HEK293 (cell line): ENCODE measurements around the gene TNRC6A.

Source experiments
- CTCF ChIA-PET: fragments of 350-600 bp; formaldehyde crosslinking; extraction: SDS; loops from one replicate; lab custom pipeline; 2021; ENCODE audit warnings: antibody characterized with exemption; lab: Yijun Ruan, JAX
- POLR2A ChIA-PET: fragments of 300-600 bp; formaldehyde crosslinking; extraction: SDS; loops from one replicate; lab custom pipeline; 2020; ENCODE audit warnings: antibody characterized with exemption, inconsistent platforms; lab: Yijun Ruan, JAX
- H3K27ac ChIP-seq: fragments of 200-500 bp; sonication (Bioruptor generic); 2 replicates; pipeline ENCODE4 v1.5.1; 2014; ENCODE audit warnings: low read depth, low read length, control low read depth, inconsistent platforms; ENCODE audit errors: extremely low read depth
- H3K36me3 ChIP-seq, 2 experiments: fragments of 200-500 bp in 1 of 2; sonication (Bioruptor generic) in 1 of 2; 1 replicate in 1 of 2; 2 replicates in 1 of 2; pipeline ENCODE4 v1.5.1; 2014 to 2017; ENCODE audit warnings: inconsistent platforms in 2 of 2, low read length in 2 of 2; ENCODE audit not compliant: control insufficient read depth in 2 of 2, insufficient read depth in 1 of 2
- H3K4me1 ChIP-seq: fragments of 200-500 bp; sonication (Bioruptor generic); 2 replicates; pipeline ENCODE4 v1.5.1; 2014; ENCODE audit warnings: mild to moderate bottlenecking, low read length, inconsistent platforms; ENCODE audit not compliant: control insufficient read depth, insufficient read depth
- H3K4me3 ChIP-seq: 2 replicates; pipeline ENCODE4 v1.5.1; 2011; ENCODE audit warnings: low read depth, mild to moderate bottlenecking, control low read depth, low read length, moderate library complexity
- H3K9me3 ChIP-seq: fragments of 200-500 bp; sonication (Bioruptor generic); 2 replicates; pipeline ENCODE4 v1.5.1; 2014; ENCODE audit warnings: low read depth, low read length, inconsistent platforms; ENCODE audit not compliant: control insufficient read depth, insufficient read depth
- KLF10 ChIP-seq: fragments of 450-650 bp; IDR thresholded peaks from 2 replicates; pipeline ENCODE4 v1.5.1; 2018; ENCODE audit warnings: missing biosample characterization, mild to moderate bottlenecking, missing genetic modification characterization
- KLF9 ChIP-seq: fragments of 450-650 bp; formaldehyde crosslinking; IDR thresholded peaks from 2 replicates; pipeline ENCODE4 v1.5.1; 2016; ENCODE audit warnings: missing biosample characterization, missing genetic modification characterization, low read depth
- PATZ1 ChIP-seq: fragments of 450-650 bp; formaldehyde crosslinking; IDR thresholded peaks from 2 replicates; pipeline ENCODE4 v1.5.1; 2016; ENCODE audit warnings: missing biosample characterization, missing genetic modification characterization
- PRDM1 ChIP-seq: fragments of 450-650 bp; formaldehyde crosslinking; IDR thresholded peaks from 2 replicates; pipeline ENCODE4; 2016; ENCODE audit warnings: missing biosample characterization, missing genetic modification characterization
- ZBTB10 ChIP-seq: fragments of 450-650 bp; formaldehyde crosslinking; IDR thresholded peaks from 2 replicates; pipeline ENCODE4 v1.5.1; 2016; ENCODE audit warnings: missing biosample characterization, missing genetic modification characterization
- ZNF112 ChIP-seq: fragments of 450-650 bp; formaldehyde crosslinking; IDR thresholded peaks from 2 replicates; pipeline ENCODE4 v1.5.0; 2017; ENCODE audit warnings: missing biosample characterization, missing genetic modification characterization
- ZNF175 ChIP-seq: fragments of 450-650 bp; formaldehyde crosslinking; IDR thresholded peaks from 2 replicates; pipeline ENCODE4 v1.5.1; 2016; ENCODE audit warnings: missing biosample characterization, missing genetic modification characterization
- ZNF202 ChIP-seq: fragments of 450-650 bp; formaldehyde crosslinking; IDR thresholded peaks from 2 replicates; pipeline ENCODE4 v1.5.1; 2016; ENCODE audit warnings: missing biosample characterization, missing genetic modification characterization, borderline replicate concordance
- ZNF292 ChIP-seq: fragments of 450-650 bp; formaldehyde crosslinking; IDR thresholded peaks from 2 replicates; pipeline ENCODE4 v1.5.1; 2016; ENCODE audit warnings: low read depth, missing biosample characterization, missing genetic modification characterization, borderline replicate concordance
- ZNF548 ChIP-seq: fragments of 450-650 bp; formaldehyde crosslinking; IDR thresholded peaks from 2 replicates; pipeline ENCODE4 v1.5.1; 2016; ENCODE audit warnings: missing biosample characterization, missing genetic modification characterization
- ZNF558 ChIP-seq: fragments of 450-650 bp; formaldehyde crosslinking; IDR thresholded peaks from 2 replicates; pipeline ENCODE4 v1.5.1; 2016; ENCODE audit warnings: missing biosample characterization, missing genetic modification characterization
- ZNF580 ChIP-seq: fragments of 450-650 bp; formaldehyde crosslinking; IDR thresholded peaks from 2 replicates; pipeline ENCODE4 v1.5.1; 2016; ENCODE audit warnings: missing biosample characterization, missing genetic modification characterization
- ZNF610 ChIP-seq: fragments of 450-650 bp; formaldehyde crosslinking; IDR thresholded peaks from 2 replicates; pipeline ENCODE4 v1.5.1; 2016; ENCODE audit warnings: missing biosample characterization, missing genetic modification characterization, borderline replicate concordance
- ZNF664 ChIP-seq: fragments of 450-650 bp; formaldehyde crosslinking; IDR thresholded peaks from 2 replicates; pipeline ENCODE4 v1.5.1; 2016; ENCODE audit warnings: missing biosample characterization, missing genetic modification characterization
- ZNF677 ChIP-seq: fragments of 450-650 bp; IDR thresholded peaks from 2 replicates; pipeline ENCODE4 v1.5.0; 2018; ENCODE audit warnings: missing biosample characterization, mild to moderate bottlenecking, missing genetic modification characterization, moderate library complexity
- ZNF747 ChIP-seq: fragments of 450-650 bp; formaldehyde crosslinking; IDR thresholded peaks from 2 replicates; pipeline ENCODE4 v1.5.1; 2016; ENCODE audit warnings: missing biosample characterization, missing genetic modification characterization
- ZSCAN4 ChIP-seq: fragments of 450-650 bp; formaldehyde crosslinking; IDR thresholded peaks from 2 replicates; pipeline ENCODE4 v1.5.1; 2017; ENCODE audit warnings: missing biosample characterization, missing genetic modification characterization
- TF ChIP-seq, protein P1 (sequence below): fragments of 450-650 bp; formaldehyde crosslinking; IDR thresholded peaks from 2 replicates; pipeline ENCODE4 v1.5.1; 2016; ENCODE audit warnings: missing biosample characterization, missing genetic modification characterization
- TF ChIP-seq, protein P2 (sequence below): fragments of 450-650 bp; formaldehyde crosslinking; IDR thresholded peaks from 2 replicates; pipeline ENCODE4 v1.5.1; 2016; ENCODE audit warnings: missing biosample characterization, missing genetic modification characterization, borderline replicate concordance

TNRC6A gene

GRCh38 chr16:24851700-24852099 lies 122.2 kb downstream of the TNRC6A start:
- no peaks in the 10 kb centered on the region for H3K36me3 ChIP-seq
- no peak overlapping the region for H3K27ac ChIP-seq
- ChIA-PET POLR2A (no interaction called here), CTCF (interaction anchor here (0.6 to 0.7 kb wide), 2 partner anchors 17 to 919 kb away, joined by 3 to 4 read pairs; no protein-coding TSS in a partner anchor)
- no peak overlapping the region for H3K4me3 ChIP-seq
- no peak for TF ChIP-seq PATZ1 (tag by site-specific recombination)
- TF ChIP-seq ZNF292 (tag by site-specific recombination): no peak
- no peak for TF ChIP-seq ZNF664 (tag by site-specific recombination)
- TF ChIP-seq ZNF747 (tag by site-specific recombination): no peak
- TF ChIP-seq ZNF202 (tag by site-specific recombination): no peak
- TF ChIP-seq ZNF580 (tag by site-specific recombination): no peak
- no peak for TF ChIP-seq ZNF558 (tag by site-specific recombination)
- TF ChIP-seq ZNF548 (tag by site-specific recombination): no peak
- peaks cover 4% of the 10 kb centered on the region; the same call in 1 of the 2 replicates for H3K4me1 ChIP-seq
- H3K9me3 ChIP-seq: no peaks in the 10 kb centered on the region

- peaks cover 4% of the 10 kb centered on the region; the same call in 1 of the 2 replicates for H3K4me1 ChIP-seq
- H3K36me3 ChIP-seq: no peaks in the 10 kb centered on the region
- CTCF ChIA-PET: interaction anchor here (0.6 kb wide), 1 partner anchor 258 kb away, joined by 4 read pairs; no protein-coding TSS in a partner anchor
- POLR2A ChIA-PET: no interaction called here
- no peak overlapping the region for H3K27ac ChIP-seq
- H3K9me3 ChIP-seq: no peaks in the 10 kb centered on the region
- H3K4me3 ChIP-seq: no peak overlapping the region
- TF ChIP-seq ZNF112 (tag by site-specific recombination): no peak
- TF ChIP-seq KLF10 (tag by site-specific recombination): no peak
- TF ChIP-seq ZSCAN4 (tag by site-specific recombination): no peak
- TF ChIP-seq ZNF677 (tag by site-specific recombination): no peak
- TF ChIP-seq, protein P1, sequence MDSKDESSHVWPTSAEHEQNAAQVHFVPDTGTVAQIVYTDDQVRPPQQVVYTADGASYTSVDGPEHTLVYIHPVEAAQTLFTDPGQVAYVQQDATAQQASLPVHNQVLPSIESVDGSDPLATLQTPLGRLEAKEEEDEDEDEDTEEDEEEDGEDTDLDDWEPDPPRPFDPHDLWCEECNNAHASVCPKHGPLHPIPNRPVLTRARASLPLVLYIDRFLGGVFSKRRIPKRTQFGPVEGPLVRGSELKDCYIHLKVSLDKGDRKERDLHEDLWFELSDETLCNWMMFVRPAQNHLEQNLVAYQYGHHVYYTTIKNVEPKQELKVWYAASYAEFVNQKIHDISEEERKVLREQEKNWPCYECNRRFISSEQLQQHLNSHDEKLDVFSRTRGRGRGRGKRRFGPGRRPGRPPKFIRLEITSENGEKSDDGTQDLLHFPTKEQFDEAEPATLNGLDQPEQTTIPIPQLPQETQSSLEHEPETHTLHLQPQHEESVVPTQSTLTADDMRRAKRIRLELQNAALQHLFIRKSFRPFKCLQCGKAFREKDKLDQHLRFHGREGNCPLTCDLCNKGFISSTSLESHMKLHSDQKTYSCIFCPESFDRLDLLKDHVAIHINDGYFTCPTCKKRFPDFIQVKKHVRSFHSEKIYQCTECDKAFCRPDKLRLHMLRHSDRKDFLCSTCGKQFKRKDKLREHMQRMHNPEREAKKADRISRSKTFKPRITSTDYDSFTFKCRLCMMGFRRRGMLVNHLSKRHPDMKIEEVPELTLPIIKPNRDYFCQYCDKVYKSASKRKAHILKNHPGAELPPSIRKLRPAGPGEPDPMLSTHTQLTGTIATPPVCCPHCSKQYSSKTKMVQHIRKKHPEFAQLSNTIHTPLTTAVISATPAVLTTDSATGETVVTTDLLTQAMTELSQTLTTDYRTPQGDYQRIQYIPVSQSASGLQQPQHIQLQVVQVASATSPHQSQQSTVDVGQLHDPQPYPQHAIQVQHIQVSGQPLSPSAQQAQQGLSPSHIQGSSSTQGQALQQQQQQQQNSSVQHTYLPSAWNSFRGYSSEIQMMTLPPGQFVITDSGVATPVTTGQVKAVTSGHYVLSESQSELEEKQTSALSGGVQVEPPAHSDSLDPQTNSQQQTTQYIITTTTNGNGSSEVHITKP (tag by site-specific recombination): no peak
- TF ChIP-seq KLF9 (tag by site-specific recombination): no peak
- no peak for TF ChIP-seq ZBTB10 (tag by site-specific recombination)
- TF ChIP-seq ZNF175 (tag by site-specific recombination): no peak
- TF ChIP-seq, protein P2, sequence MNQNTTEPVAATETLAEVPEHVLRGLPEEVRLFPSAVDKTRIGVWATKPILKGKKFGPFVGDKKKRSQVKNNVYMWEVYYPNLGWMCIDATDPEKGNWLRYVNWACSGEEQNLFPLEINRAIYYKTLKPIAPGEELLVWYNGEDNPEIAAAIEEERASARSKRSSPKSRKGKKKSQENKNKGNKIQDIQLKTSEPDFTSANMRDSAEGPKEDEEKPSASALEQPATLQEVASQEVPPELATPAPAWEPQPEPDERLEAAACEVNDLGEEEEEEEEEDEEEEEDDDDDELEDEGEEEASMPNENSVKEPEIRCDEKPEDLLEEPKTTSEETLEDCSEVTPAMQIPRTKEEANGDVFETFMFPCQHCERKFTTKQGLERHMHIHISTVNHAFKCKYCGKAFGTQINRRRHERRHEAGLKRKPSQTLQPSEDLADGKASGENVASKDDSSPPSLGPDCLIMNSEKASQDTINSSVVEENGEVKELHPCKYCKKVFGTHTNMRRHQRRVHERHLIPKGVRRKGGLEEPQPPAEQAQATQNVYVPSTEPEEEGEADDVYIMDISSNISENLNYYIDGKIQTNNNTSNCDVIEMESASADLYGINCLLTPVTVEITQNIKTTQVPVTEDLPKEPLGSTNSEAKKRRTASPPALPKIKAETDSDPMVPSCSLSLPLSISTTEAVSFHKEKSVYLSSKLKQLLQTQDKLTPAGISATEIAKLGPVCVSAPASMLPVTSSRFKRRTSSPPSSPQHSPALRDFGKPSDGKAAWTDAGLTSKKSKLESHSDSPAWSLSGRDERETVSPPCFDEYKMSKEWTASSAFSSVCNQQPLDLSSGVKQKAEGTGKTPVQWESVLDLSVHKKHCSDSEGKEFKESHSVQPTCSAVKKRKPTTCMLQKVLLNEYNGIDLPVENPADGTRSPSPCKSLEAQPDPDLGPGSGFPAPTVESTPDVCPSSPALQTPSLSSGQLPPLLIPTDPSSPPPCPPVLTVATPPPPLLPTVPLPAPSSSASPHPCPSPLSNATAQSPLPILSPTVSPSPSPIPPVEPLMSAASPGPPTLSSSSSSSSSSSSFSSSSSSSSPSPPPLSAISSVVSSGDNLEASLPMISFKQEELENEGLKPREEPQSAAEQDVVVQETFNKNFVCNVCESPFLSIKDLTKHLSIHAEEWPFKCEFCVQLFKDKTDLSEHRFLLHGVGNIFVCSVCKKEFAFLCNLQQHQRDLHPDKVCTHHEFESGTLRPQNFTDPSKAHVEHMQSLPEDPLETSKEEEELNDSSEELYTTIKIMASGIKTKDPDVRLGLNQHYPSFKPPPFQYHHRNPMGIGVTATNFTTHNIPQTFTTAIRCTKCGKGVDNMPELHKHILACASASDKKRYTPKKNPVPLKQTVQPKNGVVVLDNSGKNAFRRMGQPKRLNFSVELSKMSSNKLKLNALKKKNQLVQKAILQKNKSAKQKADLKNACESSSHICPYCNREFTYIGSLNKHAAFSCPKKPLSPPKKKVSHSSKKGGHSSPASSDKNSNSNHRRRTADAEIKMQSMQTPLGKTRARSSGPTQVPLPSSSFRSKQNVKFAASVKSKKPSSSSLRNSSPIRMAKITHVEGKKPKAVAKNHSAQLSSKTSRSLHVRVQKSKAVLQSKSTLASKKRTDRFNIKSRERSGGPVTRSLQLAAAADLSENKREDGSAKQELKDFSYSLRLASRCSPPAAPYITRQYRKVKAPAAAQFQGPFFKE: no peak
- no peak for TF ChIP-seq ZNF610 (tag by site-specific recombination)
- TF ChIP-seq PRDM1 (tag by site-specific recombination): no peak
Observed at GRCh38 chr16:24852281-24852721, 122.8 kb downstream of the TNRC6A start.
